Measurements from ENCODE around the gene SPATS2L. TPM values are rescaled to one million over a fixed set of nuclear protein-coding genes. Genes with fewer than 3 reads are reported as not detected.

Gene SPATS2L
- total RNA-seq, 1 experiment from 2014 or later, result not detected

DNA sequence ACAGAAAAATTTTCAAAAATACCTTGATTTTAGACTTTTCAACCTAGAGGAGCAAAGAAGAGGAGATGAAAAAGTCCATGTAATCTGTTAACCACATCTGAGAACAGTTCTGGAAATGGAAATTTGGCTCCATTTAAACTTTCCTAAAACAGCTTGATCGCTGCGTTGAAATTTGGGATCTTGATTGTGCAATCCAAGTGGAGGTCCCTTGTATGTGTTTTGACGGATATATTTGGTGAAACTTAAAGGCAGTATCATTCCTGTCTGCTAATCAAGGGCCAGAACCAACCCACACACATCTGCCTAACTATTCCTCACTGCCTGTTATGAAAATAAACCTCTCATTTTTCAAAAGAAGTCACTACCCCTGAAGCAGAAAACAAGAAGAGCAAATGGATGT is 46.6 kb downstream of the SPATS2L start:
- DNase-seq, result no peak
- Histone ChIP-seq H3K36me3 (ENCODE audit: insufficient read depth, low read length) (no peaks in the 10 kb centered on the region), H3K4me2 (ENCODE audit: low read depth, low read length, poor library complexity, severe bottlenecking) (no peak overlapping the region), H3K4me3 (ENCODE audit: low read length) (no peak overlapping the region), H3K9me3 (ENCODE audit: low read length) (no peaks in the 10 kb centered on the region), H3K79me2 (ENCODE audit: low read length) (no peaks in the 10 kb centered on the region), H3K27ac (ENCODE audit: low read length) (no peak overlapping the region), H3K9ac (ENCODE audit: low read length) (no peak overlapping the region), H3K27me3 (ENCODE audit: low read length) (no peaks in the 10 kb centered on the region), H2AFZ (ENCODE audit: low read length) (no peak overlapping the region), H3K4me1 (ENCODE audit: low read length) (no peaks in the 10 kb centered on the region; the same call in 1 of the 2 replicates), H3K9me2 (replicated peaks; ENCODE audit: insufficient read depth, low read length) (no peaks in the 10 kb centered on the region), H4K20me1 (ENCODE audit: insufficient read depth, low read depth, low read length) (no peaks in the 10 kb centered on the region)

DNA sequence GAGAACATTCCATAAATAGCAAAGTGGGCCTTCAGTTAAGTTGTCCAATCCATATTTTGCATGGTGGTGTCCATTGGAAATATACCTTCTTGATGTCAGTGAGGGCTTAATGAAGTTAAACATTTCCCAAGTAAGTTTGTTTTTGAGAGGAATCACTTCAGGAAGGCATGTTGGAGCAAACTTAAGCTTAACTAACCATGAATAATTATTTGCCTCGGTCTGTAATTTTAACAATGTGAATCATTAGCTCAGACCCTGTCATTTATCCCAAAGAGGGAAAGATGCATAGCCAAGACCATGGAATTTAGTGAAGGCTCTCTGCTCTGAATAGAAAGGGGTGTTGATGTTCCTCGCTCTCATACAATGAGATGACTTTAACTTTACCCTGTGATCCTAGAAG is 47.4 kb downstream of the SPATS2L start:
- H3K36me3 ChIP-seq (ENCODE audit: insufficient read depth, low read length), result no peaks in the 10 kb centered on the region
- no peak for DNase-seq
- no peak overlapping the region for H3K27ac ChIP-seq (ENCODE audit: low read length)
- H3K27me3 ChIP-seq (ENCODE audit: low read length), result no peaks in the 10 kb centered on the region
- no peak overlapping the region for H2AFZ ChIP-seq (ENCODE audit: low read length)
- H3K9me3 ChIP-seq (ENCODE audit: low read length), result no peaks in the 10 kb centered on the region
- no peak overlapping the region for H3K4me2 ChIP-seq (ENCODE audit: low read depth, low read length, poor library complexity, severe bottlenecking)
- no peaks in the 10 kb centered on the region for H4K20me1 ChIP-seq (ENCODE audit: insufficient read depth, low read depth, low read length)
- no peak overlapping the region for H3K9ac ChIP-seq (ENCODE audit: low read length)
- no peak overlapping the region for H3K4me3 ChIP-seq (ENCODE audit: low read length)
- H3K79me2 ChIP-seq (ENCODE audit: low read length), result no peaks in the 10 kb centered on the region
- H3K4me1 ChIP-seq (ENCODE audit: low read length), result no peaks in the 10 kb centered on the region; the same call in 1 of the 2 replicates
- no peaks in the 10 kb centered on the region for H3K9me2 ChIP-seq (replicated peaks; ENCODE audit: insufficient read depth, low read length)

DNA sequence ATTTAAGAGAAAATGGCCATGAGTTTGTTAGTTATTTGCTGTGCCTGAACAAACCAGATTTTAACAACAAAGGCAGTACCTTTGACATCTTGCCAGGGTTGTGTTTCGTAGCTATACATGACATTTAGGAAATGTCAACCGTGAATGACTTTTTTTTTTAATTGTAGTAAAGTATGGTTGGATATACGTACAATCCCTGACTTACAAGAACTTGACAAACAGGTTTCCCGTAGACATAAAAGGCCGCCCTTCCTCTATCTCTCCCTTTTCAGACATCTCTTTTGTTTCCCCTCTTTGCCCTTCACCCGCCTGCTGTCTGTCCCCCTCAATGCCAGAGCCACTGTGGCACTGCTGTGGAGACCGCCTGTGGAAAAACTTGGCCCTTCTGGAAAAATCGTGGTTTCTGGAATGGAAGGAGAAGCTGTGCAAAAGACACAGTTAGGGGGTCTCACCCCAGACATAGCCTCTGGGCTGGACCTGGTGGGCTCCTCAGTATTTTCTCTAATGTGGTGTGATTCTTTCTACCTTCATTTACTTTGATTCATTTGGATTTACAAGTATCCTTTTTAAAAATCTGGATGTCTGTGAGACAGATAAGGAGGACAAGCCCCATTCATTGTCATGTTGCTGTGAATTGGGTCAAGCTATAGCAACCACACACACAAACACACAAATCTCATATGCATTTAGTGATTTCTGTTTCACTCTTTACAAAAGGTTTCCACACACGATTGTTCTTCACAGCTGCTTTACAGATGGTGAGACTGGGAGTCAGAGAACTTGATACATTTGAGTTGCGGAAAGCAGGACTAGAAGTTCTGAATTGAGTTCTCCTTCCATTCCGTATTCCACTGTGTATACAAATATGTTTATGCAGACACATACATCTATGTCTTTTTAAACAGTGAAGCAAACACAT is 48.6 kb downstream of the SPATS2L start:
- Histone ChIP-seq H3K4me2 (ENCODE audit: low read depth, low read length, poor library complexity, severe bottlenecking) (no peak overlapping the region), H4K20me1 (ENCODE audit: insufficient read depth, low read depth, low read length) (no peaks in the 10 kb centered on the region), H3K36me3 (ENCODE audit: insufficient read depth, low read length) (no peaks in the 10 kb centered on the region), H3K4me3 (ENCODE audit: low read length) (no peak overlapping the region), H3K9me2 (replicated peaks; ENCODE audit: insufficient read depth, low read length) (no peaks in the 10 kb centered on the region), H3K27ac (ENCODE audit: low read length) (no peak overlapping the region), H2AFZ (ENCODE audit: low read length) (no peak overlapping the region), H3K9ac (ENCODE audit: low read length) (no peak overlapping the region), H3K79me2 (ENCODE audit: low read length) (no peaks in the 10 kb centered on the region), H3K9me3 (ENCODE audit: low read length) (no peaks in the 10 kb centered on the region), H3K27me3 (ENCODE audit: low read length) (no peaks in the 10 kb centered on the region), H3K4me1 (ENCODE audit: low read length) (no peaks in the 10 kb centered on the region)
- no peak for DNase-seq

DNA sequence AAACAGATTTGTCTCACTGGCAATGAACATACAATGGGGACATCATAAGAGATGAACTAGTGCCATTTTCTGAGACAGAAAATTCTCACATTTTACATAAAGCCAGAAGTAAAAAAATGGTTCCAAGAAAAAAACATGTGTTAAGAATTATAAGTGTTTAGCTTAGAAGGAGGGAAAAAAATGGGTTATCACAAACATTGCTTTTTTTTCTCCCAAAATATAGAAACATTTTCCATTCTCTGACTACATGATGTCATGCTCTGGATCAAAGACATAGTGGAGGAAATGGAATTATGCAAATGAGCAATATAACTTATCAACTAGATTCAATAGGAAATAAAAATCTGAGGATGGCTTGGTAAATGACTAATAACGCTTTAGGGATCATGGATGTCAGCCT is 49.8 kb downstream of the SPATS2L start:
- H3K4me2 ChIP-seq (ENCODE audit: low read depth, low read length, poor library complexity, severe bottlenecking), result no peak overlapping the region
- DNase-seq, result no peak
- no peaks in the 10 kb centered on the region for H3K79me2 ChIP-seq (ENCODE audit: low read length)
- no peaks in the 10 kb centered on the region for H3K9me2 ChIP-seq (replicated peaks; ENCODE audit: insufficient read depth, low read length)
- no peak overlapping the region for H3K9ac ChIP-seq (ENCODE audit: low read length)
- H3K9me3 ChIP-seq (ENCODE audit: low read length), result no peaks in the 10 kb centered on the region
- no peak overlapping the region for H2AFZ ChIP-seq (ENCODE audit: low read length)
- H3K27ac ChIP-seq (ENCODE audit: low read length), result no peak overlapping the region
- H3K36me3 ChIP-seq (ENCODE audit: insufficient read depth, low read length), result no peaks in the 10 kb centered on the region
- no peaks in the 10 kb centered on the region for H4K20me1 ChIP-seq (ENCODE audit: insufficient read depth, low read depth, low read length)
- no peaks in the 10 kb centered on the region for H3K4me1 ChIP-seq (ENCODE audit: low read length)
- no peak overlapping the region for H3K4me3 ChIP-seq (ENCODE audit: low read length)
- H3K27me3 ChIP-seq (ENCODE audit: low read length), result no peaks in the 10 kb centered on the region

DNA sequence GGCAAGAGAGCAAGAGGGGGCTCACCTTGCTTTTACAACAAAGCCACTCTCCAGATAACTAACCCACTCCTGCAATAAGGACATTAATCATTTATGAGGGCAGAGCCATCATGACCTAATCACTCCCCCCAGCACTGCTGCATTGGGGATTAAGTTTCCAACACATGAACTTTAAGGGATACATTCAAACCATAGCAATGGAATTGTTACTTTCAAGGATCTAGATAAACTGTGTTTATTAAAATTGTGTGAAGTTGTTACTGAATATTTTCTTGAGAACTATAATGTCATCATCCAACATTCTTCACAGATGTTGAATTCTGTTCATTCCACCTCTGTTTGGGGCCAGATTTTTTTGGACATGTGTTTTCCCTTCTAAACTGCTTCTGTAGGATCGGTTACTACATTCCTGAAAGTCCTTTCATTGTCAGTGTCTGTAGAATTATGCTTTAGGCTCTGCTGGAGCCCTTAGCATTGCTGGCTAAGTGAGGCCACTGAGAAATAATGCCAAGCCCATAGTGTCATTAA is 50.4 kb downstream of the SPATS2L start:
- Histone ChIP-seq H3K9me2 (replicated peaks; ENCODE audit: insufficient read depth, low read length) (no peaks in the 10 kb centered on the region), H2AFZ (ENCODE audit: low read length) (no peak overlapping the region), H3K27ac (ENCODE audit: low read length) (no peak overlapping the region), H3K79me2 (ENCODE audit: low read length) (no peaks in the 10 kb centered on the region), H3K27me3 (ENCODE audit: low read length) (no peaks in the 10 kb centered on the region), H3K4me2 (ENCODE audit: low read depth, low read length, poor library complexity, severe bottlenecking) (no peak overlapping the region), H3K36me3 (ENCODE audit: insufficient read depth, low read length) (no peaks in the 10 kb centered on the region), H3K4me1 (ENCODE audit: low read length) (no peaks in the 10 kb centered on the region), H3K9ac (ENCODE audit: low read length) (no peak overlapping the region), H3K4me3 (ENCODE audit: low read length) (no peak overlapping the region), H4K20me1 (ENCODE audit: insufficient read depth, low read depth, low read length) (no peaks in the 10 kb centered on the region), H3K9me3 (ENCODE audit: low read length) (no peaks in the 10 kb centered on the region)
- no peak for DNase-seq

DNA sequence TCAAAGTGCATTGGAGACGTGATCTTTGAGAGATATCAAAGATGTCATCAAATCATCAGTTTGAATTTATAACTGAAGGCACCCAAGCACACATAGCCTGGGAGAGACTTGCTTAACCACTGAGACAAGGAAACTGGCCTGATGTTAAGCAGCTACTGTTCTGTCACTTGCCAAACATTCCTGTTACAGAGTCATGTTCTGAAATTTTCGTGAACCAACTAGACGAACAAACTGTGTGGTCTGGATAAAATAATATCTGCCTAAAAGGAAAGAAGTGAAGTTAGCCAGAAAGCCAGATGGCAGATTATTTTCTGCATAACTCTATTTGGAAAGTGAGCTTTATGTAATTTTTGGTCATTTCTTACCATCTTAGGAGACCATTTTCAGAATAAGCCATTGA is 51.4 kb downstream of the SPATS2L start:
- DNase-seq, result no peak
- no peaks in the 10 kb centered on the region for H3K4me1 ChIP-seq (ENCODE audit: low read length)
- no peaks in the 10 kb centered on the region for H3K9me2 ChIP-seq (replicated peaks; ENCODE audit: insufficient read depth, low read length)
- H3K79me2 ChIP-seq (ENCODE audit: low read length), result no peaks in the 10 kb centered on the region
- H3K9ac ChIP-seq (ENCODE audit: low read length), result no peak overlapping the region
- H3K4me2 ChIP-seq (ENCODE audit: low read depth, low read length, poor library complexity, severe bottlenecking), result no peak overlapping the region
- H4K20me1 ChIP-seq (ENCODE audit: insufficient read depth, low read depth, low read length), result no peaks in the 10 kb centered on the region
- no peak overlapping the region for H2AFZ ChIP-seq (ENCODE audit: low read length)
- H3K36me3 ChIP-seq (ENCODE audit: insufficient read depth, low read length), result no peaks in the 10 kb centered on the region
- H3K9me3 ChIP-seq (ENCODE audit: low read length), result no peaks in the 10 kb centered on the region
- no peak overlapping the region for H3K4me3 ChIP-seq (ENCODE audit: low read length)
- H3K27me3 ChIP-seq (ENCODE audit: low read length), result no peaks in the 10 kb centered on the region
- H3K27ac ChIP-seq (ENCODE audit: low read length), result no peak overlapping the region

DNA sequence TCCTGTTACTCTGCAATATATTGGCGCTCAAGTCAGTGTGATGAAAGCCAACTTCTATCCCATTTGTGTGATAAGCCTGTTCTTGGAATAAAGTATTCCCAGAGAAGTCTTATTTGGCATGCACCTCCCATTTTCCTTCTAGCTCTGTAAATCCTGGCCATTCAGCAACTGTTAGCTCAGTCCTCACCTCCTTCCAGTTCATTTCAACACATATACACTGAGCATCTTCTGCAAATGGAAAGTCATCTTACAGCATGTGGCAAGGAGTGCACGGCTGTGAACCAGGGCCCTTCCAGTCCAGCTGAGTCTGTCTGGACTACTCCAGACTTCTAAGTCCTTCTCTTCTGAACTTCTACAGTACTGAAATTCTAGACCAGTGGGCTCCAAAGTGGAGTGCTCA is 53.1 kb downstream of the SPATS2L start:
- H4K20me1 ChIP-seq (ENCODE audit: insufficient read depth, low read depth, low read length), result no peaks in the 10 kb centered on the region
- no peak for DNase-seq
- H3K36me3 ChIP-seq (ENCODE audit: insufficient read depth, low read length), result no peaks in the 10 kb centered on the region
- no peak overlapping the region for H3K27ac ChIP-seq (ENCODE audit: low read length)
- H3K79me2 ChIP-seq (ENCODE audit: low read length), result no peaks in the 10 kb centered on the region
- no peak overlapping the region for H3K9ac ChIP-seq (ENCODE audit: low read length)
- H3K4me3 ChIP-seq (ENCODE audit: low read length), result no peak overlapping the region
- H2AFZ ChIP-seq (ENCODE audit: low read length), result no peak overlapping the region
- H3K27me3 ChIP-seq (ENCODE audit: low read length), result no peaks in the 10 kb centered on the region
- H3K4me2 ChIP-seq (ENCODE audit: low read depth, low read length, poor library complexity, severe bottlenecking), result no peak overlapping the region
- no peaks in the 10 kb centered on the region for H3K9me3 ChIP-seq (ENCODE audit: low read length)
- H3K4me1 ChIP-seq (ENCODE audit: low read length), result no peaks in the 10 kb centered on the region
- no peaks in the 10 kb centered on the region for H3K9me2 ChIP-seq (replicated peaks; ENCODE audit: insufficient read depth, low read length)

DNA sequence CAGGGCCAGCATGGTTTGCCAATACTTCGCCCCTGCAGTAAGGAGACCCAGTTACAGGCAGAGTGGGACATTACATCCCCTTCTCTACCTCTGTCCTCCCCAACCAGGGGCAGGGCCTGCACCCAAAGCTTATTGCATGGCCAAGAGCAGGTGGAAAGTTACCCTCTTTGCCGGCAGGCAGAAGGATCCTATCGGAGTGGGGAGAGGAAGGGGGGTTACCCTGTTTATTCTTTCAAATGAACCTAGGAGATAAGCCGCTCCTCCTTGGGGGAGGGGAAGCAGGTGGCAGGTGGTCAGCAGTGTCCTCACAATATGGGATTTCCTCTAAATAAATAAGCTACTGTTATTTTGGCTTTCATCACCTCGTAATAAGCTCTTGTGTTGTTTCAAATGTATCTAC is 53.9 kb downstream of the SPATS2L start:
- H3K4me2 ChIP-seq (ENCODE audit: low read depth, low read length, poor library complexity, severe bottlenecking), result no peak overlapping the region
- H3K36me3 ChIP-seq (ENCODE audit: insufficient read depth, low read length), result no peaks in the 10 kb centered on the region
- no peaks in the 10 kb centered on the region for H3K79me2 ChIP-seq (ENCODE audit: low read length)
- no peak overlapping the region for H3K4me3 ChIP-seq (ENCODE audit: low read length)
- DNase-seq, result no peak
- no peak overlapping the region for H3K27ac ChIP-seq (ENCODE audit: low read length)
- no peaks in the 10 kb centered on the region for H4K20me1 ChIP-seq (ENCODE audit: insufficient read depth, low read depth, low read length)
- H3K9me2 ChIP-seq (replicated peaks; ENCODE audit: insufficient read depth, low read length), result no peaks in the 10 kb centered on the region
- H2AFZ ChIP-seq (ENCODE audit: low read length), result no peak overlapping the region
- no peaks in the 10 kb centered on the region for H3K4me1 ChIP-seq (ENCODE audit: low read length)
- H3K9ac ChIP-seq (ENCODE audit: low read length), result no peak overlapping the region
- no peaks in the 10 kb centered on the region for H3K27me3 ChIP-seq (ENCODE audit: low read length)
- no peaks in the 10 kb centered on the region for H3K9me3 ChIP-seq (ENCODE audit: low read length)
